Activated T-helper 2 cell treated with anti-CD3 and anti-CD28 coated beads, Interferon-gamma antibody, Interleukin-2, Interleukin-4, amounts not matched to agents 10 μg/mL and 5 μg/mL and 100 μg/mL, durations not matched to agents 14 hours and 24 hours and 36 hours (primary cell): ENCODE data around the gene CLDN11. TPM values are rescaled to one million over a fixed set of nuclear protein-coding genes. Genes with fewer than 3 reads are reported as not detected.

ENCODE experiments used
- DNase-seq: peaks from one replicate; pipeline ENCODE4 v3.0.0; 2021; ENCODE audit warnings: low spot score
- H3K27ac Mint-ChIP-seq: one replicate; pipeline ENCODE4 v1.8.0; 2021; ENCODE audit warnings: mixed read lengths
- H3K27me3 Mint-ChIP-seq: one replicate; pipeline ENCODE4 v1.8.0; 2021; ENCODE audit warnings: low read depth, mixed read lengths
- H3K36me3 Mint-ChIP-seq: one replicate; pipeline ENCODE4 v1.8.0; 2021; ENCODE audit warnings: low read depth, mixed read lengths
- H3K4me1 Mint-ChIP-seq: one replicate; pipeline ENCODE4 v1.8.0; 2021; ENCODE audit warnings: low read depth, mixed read lengths
- H3K4me3 Mint-ChIP-seq: one replicate; pipeline ENCODE4 v1.8.0; 2021; ENCODE audit warnings: low read depth, mild to moderate bottlenecking, moderate library complexity, mixed read lengths
- H3K9me3 Mint-ChIP-seq: one replicate; pipeline ENCODE4 v1.8.0; 2021; ENCODE audit warnings: mixed read lengths
- intact Hi-C: fragments of 100-400 bp; cut with micrococcal nuclease; formaldehyde crosslinking; loops from one replicate; pipeline ENCODE4 v1.15.1; 2023
- total RNA-seq: library from RNA; stranded (reverse); gene quantifications from 2 replicates; pipeline ENCODE4 v1.2.3, GENCODE V29; 2022

CLDN11 gene
- total RNA-seq, 1 donor from 2014 or later = 0.18 TPM

GRCh38 chr3:170483485-170484262, 65.0 kb downstream of the CLDN11 start:
- H3K36me3 Mint-ChIP-seq = no peaks in the 10 kb centered on the region
- H3K27me3 Mint-ChIP-seq = peaks cover 13% of the 10 kb centered on the region
- H3K4me1 Mint-ChIP-seq = no peaks in the 10 kb centered on the region
- no peak for DNase-seq
- H3K9me3 Mint-ChIP-seq = no peaks in the 10 kb centered on the region
- no peak overlapping the region for H3K27ac Mint-ChIP-seq
- H3K4me3 Mint-ChIP-seq = no peak overlapping the region
- intact Hi-C loops = no loop called here

Other genes with a start within 250 kb of the CLDN11 start
- 48.3 and 52.0 TPM in 2 replicates for gene PHC3, start 237.1 kb upstream of the CLDN11 start, total RNA-seq
- 24.7 and 32.4 TPM in 2 replicates for gene PRKCI, start 196.4 kb upstream of the CLDN11 start, total RNA-seq
- gene SKIL, start 61.2 kb upstream of the CLDN11 start, total RNA-seq = 31.2 and 33.2 TPM in 2 replicates
- gene SLC7A14, start 167.2 kb downstream of the CLDN11 start, total RNA-seq = not detected in 2 replicates